Measurements from ENCODE around the gene RIMKLA. TPM values are rescaled to one million over a fixed set of nuclear protein-coding genes. Genes with fewer than 3 reads are reported as not detected.

The RIMKLA gene
- total and polyA plus RNA-seq, 2 donors (not counting 1 experiment from before 2014, with no cell fraction given): 0.01 TPM; not detected in 1

DNA sequence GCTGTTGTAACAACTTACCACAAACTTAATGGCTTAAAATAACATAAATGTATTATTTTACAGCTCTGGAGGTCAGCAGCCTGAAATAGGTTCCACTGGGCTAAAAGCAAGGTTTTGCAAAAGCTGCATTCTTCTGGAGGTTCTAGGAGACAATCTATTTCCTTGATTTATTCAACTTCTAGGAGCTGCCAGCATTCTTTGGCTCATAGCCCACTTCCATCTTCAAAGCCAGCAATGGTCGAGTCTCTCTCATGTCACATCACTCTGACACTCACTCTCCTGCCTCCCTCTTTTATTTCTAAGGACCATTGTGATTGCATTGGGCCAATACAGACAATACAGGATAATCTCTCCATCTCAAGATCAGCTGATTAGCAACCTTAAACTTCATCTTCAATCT is 30.5 kb upstream of the RIMKLA start:
- H3K4me1 ChIP-seq (ENCODE audit: control insufficient read depth in 2 of 2, insufficient read depth in 2 of 2, low read length in 2 of 2): no peaks in the 10 kb centered on the region
- H3K4me1 Mint-ChIP-seq: peaks cover 3% of the 10 kb centered on the region
- no peak overlapping the region for H2AFZ ChIP-seq (ENCODE audit: insufficient read depth, low read depth, low read length, poor library complexity, severe bottlenecking)
- peaks cover 39% of the 10 kb centered on the region for H3K27me3 Mint-ChIP-seq
- intact Hi-C loops (cut with micrococcal nuclease): no loop called here
- H3K4me2 ChIP-seq (replicated peaks; ENCODE audit: low read depth, low read length, poor library complexity, severe bottlenecking): no peak overlapping the region
- H3K27ac ChIP-seq (ENCODE audit: low read length in 2 of 2): no peak overlapping the region
- H3K9ac ChIP-seq (ENCODE audit: low read length): no peak overlapping the region
- POLR2A ChIA-PET: no interaction called here
- no peaks in the 10 kb centered on the region for H3K36me3 ChIP-seq (replicated peaks in 1 of 2; ENCODE audit: control extremely low read depth in 1 of 2, control insufficient read depth in 1 of 2, extremely low read depth in 1 of 2, insufficient read depth in 2 of 2, low read length in 1 of 2)
- WGBS (ENCODE audit: insufficient coverage): 0% methylated on average over 1 of the region's 1 CpG
- CTCF ChIA-PET: no interaction called here
- H3K27ac Mint-ChIP-seq: no peak overlapping the region
- no peaks in the 10 kb centered on the region for H3K79me2 ChIP-seq (ENCODE audit: control insufficient read depth, insufficient read depth, low read length)
- H3K4me3 ChIP-seq (ENCODE audit: control extremely low read depth in 1 of 5, extremely low read depth in 1 of 5, insufficient read depth in 1 of 5, low read depth in 2 of 5, low read length in 4 of 5): no peak overlapping the region
- H4K20me1 ChIP-seq (ENCODE audit: control insufficient read depth, insufficient read depth, low read length, poor library complexity, severe bottlenecking): no peaks in the 10 kb centered on the region
- no peaks in the 10 kb centered on the region for H3K9me3 ChIP-seq (ENCODE audit: control extremely low read depth in 1 of 3, control insufficient read depth in 2 of 3, insufficient read depth in 1 of 3, low read length in 2 of 3)
- ATAC-seq (ENCODE audit: low read depth) (no peak), DNase-seq (no peak)
- no peak overlapping the region for H3K4me3 Mint-ChIP-seq
- H3K27me3 ChIP-seq (replicated peaks in 1 of 4; ENCODE audit: control extremely low read depth in 1 of 4, control insufficient read depth in 3 of 4, insufficient read depth in 4 of 4, low read length in 3 of 4): peaks cover 0 to 12% (median 9%) of the 10 kb centered on the region in 4 experiments
- H3K9me3 Mint-ChIP-seq (ENCODE audit: insufficient read depth): no peaks in the 10 kb centered on the region
- TF ChIP-seq EZH2 (IDR thresholded peaks at IDR 0.05; ENCODE audit: borderline replicate concordance, insufficient read depth, low read depth, low read length, poor library complexity, severe bottlenecking) (no peak), CTCF (IDR thresholded peaks at IDR 0.05) (no peak)

- CTCF ChIA-PET: no interaction called here
- H3K27me3 Mint-ChIP-seq: peaks cover 24% of the 10 kb centered on the region
- ATAC-seq (ENCODE audit: low read depth): no peak
- H3K4me3 Mint-ChIP-seq: no peak overlapping the region
- Histone ChIP-seq H3K27me3 (replicated peaks in 1 of 4; ENCODE audit: control extremely low read depth in 1 of 4, control insufficient read depth in 3 of 4, insufficient read depth in 4 of 4, low read length in 3 of 4) (no peaks in the 10 kb centered on the region), H3K9ac (ENCODE audit: low read length) (no peak overlapping the region), H2AFZ (ENCODE audit: insufficient read depth, low read depth, low read length, poor library complexity, severe bottlenecking) (no peak overlapping the region), H3K4me2 (replicated peaks; ENCODE audit: low read depth, low read length, poor library complexity, severe bottlenecking) (no peak overlapping the region), H3K36me3 (replicated peaks in 1 of 2; ENCODE audit: control extremely low read depth in 1 of 2, control insufficient read depth in 1 of 2, extremely low read depth in 1 of 2, insufficient read depth in 2 of 2, low read length in 1 of 2) (no peaks in the 10 kb centered on the region), H3K4me3 (ENCODE audit: control extremely low read depth in 1 of 5, extremely low read depth in 1 of 5, insufficient read depth in 1 of 5, low read depth in 2 of 5, low read length in 4 of 5) (no peak overlapping the region), H3K4me1 (ENCODE audit: control insufficient read depth in 2 of 2, insufficient read depth in 2 of 2, low read length in 2 of 2) (no peaks in the 10 kb centered on the region), H3K9me3 (ENCODE audit: control extremely low read depth in 1 of 3, control insufficient read depth in 2 of 3, insufficient read depth in 1 of 3, low read length in 2 of 3) (no peaks in the 10 kb centered on the region), H3K27ac (ENCODE audit: low read length in 2 of 2) (no peak overlapping the region), H3K79me2 (ENCODE audit: control insufficient read depth, insufficient read depth, low read length) (no peaks in the 10 kb centered on the region), H4K20me1 (ENCODE audit: control insufficient read depth, insufficient read depth, low read length, poor library complexity, severe bottlenecking) (no peaks in the 10 kb centered on the region)
- H3K9me3 Mint-ChIP-seq (ENCODE audit: insufficient read depth): no peaks in the 10 kb centered on the region
- no peak for DNase-seq
- no peak overlapping the region for H3K27ac Mint-ChIP-seq
- POLR2A ChIA-PET: no interaction called here
- H3K4me1 Mint-ChIP-seq: peaks cover 3% of the 10 kb centered on the region
- intact Hi-C loops (cut with micrococcal nuclease): no loop called here
- no peak for TF ChIP-seq EZH2 (IDR thresholded peaks at IDR 0.05; ENCODE audit: borderline replicate concordance, insufficient read depth, low read depth, low read length, poor library complexity, severe bottlenecking)
- no peak for TF ChIP-seq CTCF (IDR thresholded peaks at IDR 0.05)
- WGBS (ENCODE audit: insufficient coverage): no CpG with 5 or more reads among the region's 3 CpGs
These were observed 21.8 kb upstream of the RIMKLA start for GRCh38 chr1:42358791-42359190.
